ENCODE data around the gene NADK. TPM values are rescaled to one million over a fixed set of nuclear protein-coding genes. Genes with fewer than 3 reads are reported as not detected.

NADK gene
- polyA plus RNA-seq, 1 donor (not counting 4 experiments of a cell fraction or from before 2014, with no cell fraction given), result 54.8 TPM

- Histone ChIP-seq H3K9me1 (ENCODE audit: control insufficient read depth, extremely low read depth, insufficient read depth, low read length) (no peaks in the 10 kb centered on the region), H3K9ac (ENCODE audit: control insufficient read depth, extremely low read depth, insufficient read depth, low read length) (no peak overlapping the region), H3K4me1 (ENCODE audit: control insufficient read depth, extremely low read depth, insufficient read depth, low read length) (peaks cover 43% of the 10 kb centered on the region), H3K27ac (ENCODE audit: control insufficient read depth, insufficient read depth, low read length) (no peak overlapping the region), H2AFZ (ENCODE audit: control insufficient read depth, low read length) (no peak overlapping the region), H3K36me3 (ENCODE audit: control insufficient read depth in 2 of 2, extremely low read depth in 1 of 2, insufficient read depth in 2 of 2, low read length in 2 of 2) (peaks cover 5 to 8% of the 10 kb centered on the region in 2 experiments), H3K4me3 (ENCODE audit: control insufficient read depth in 2 of 3, extremely low read depth in 1 of 3, insufficient read depth in 2 of 3, low read depth in 1 of 3, low read length in 3 of 3) (no peak overlapping the region), H4K20me1 (ENCODE audit: control insufficient read depth, extremely low read depth, insufficient read depth, low read length) (no peaks in the 10 kb centered on the region), H3K27me3 (ENCODE audit: control insufficient read depth, extremely low read depth, insufficient read depth, low read length) (no peaks in the 10 kb centered on the region), H3K9me3 (ENCODE audit: control insufficient read depth, low read depth, low read length) (no peaks in the 10 kb centered on the region), H3K79me2 (ENCODE audit: control insufficient read depth, insufficient read depth, low read length) (peaks cover 15% of the 10 kb centered on the region), H3K4me2 (ENCODE audit: control insufficient read depth, extremely low read depth, insufficient read depth, low read depth, low read length) (no peak overlapping the region)
- dilution Hi-C loops (cut with MboI; ENCODE audit: extremely low pct_ligation_motif_present, low sequenced_read_pairs), result no loop called here
- TF ChIP-seq, protein P1, sequence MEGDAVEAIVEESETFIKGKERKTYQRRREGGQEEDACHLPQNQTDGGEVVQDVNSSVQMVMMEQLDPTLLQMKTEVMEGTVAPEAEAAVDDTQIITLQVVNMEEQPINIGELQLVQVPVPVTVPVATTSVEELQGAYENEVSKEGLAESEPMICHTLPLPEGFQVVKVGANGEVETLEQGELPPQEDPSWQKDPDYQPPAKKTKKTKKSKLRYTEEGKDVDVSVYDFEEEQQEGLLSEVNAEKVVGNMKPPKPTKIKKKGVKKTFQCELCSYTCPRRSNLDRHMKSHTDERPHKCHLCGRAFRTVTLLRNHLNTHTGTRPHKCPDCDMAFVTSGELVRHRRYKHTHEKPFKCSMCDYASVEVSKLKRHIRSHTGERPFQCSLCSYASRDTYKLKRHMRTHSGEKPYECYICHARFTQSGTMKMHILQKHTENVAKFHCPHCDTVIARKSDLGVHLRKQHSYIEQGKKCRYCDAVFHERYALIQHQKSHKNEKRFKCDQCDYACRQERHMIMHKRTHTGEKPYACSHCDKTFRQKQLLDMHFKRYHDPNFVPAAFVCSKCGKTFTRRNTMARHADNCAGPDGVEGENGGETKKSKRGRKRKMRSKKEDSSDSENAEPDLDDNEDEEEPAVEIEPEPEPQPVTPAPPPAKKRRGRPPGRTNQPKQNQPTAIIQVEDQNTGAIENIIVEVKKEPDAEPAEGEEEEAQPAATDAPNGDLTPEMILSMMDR (optimal IDR thresholded peaks at IDR 0.05 in 1 of 3, IDR thresholded peaks at IDR 0.05 in 1 of 3, conservative IDR thresholded peaks at IDR 0.05 in 1 of 3; ENCODE audit: extremely low read depth in 1 of 3, insufficient read depth in 2 of 3, low read length in 3 of 3), result no peak
- TF ChIP-seq EZH2 (IDR thresholded peaks at IDR 0.05; ENCODE audit: low read length), result no peak
- FAIRE-seq (no peak), DNase-seq (ENCODE audit: low read depth, low spot score) (no peak)
These were observed 3.2 kb upstream of the NADK start for GRCh38 chr1:1781526-1781903.

- Histone ChIP-seq H3K4me1 (ENCODE audit: control insufficient read depth, extremely low read depth, insufficient read depth, low read length) (peaks cover 48% of the 10 kb centered on the region), H3K27ac (ENCODE audit: control insufficient read depth, insufficient read depth, low read length) (no peak overlapping the region), H3K9me3 (ENCODE audit: control insufficient read depth, low read depth, low read length) (no peaks in the 10 kb centered on the region), H4K20me1 (ENCODE audit: control insufficient read depth, extremely low read depth, insufficient read depth, low read length) (peaks cover 2% of the 10 kb centered on the region), H3K36me3 (ENCODE audit: control insufficient read depth in 2 of 2, extremely low read depth in 1 of 2, insufficient read depth in 2 of 2, low read length in 2 of 2) (peaks cover 4 to 8% of the 10 kb centered on the region in 2 experiments), H3K4me3 (ENCODE audit: control insufficient read depth in 2 of 3, extremely low read depth in 1 of 3, insufficient read depth in 2 of 3, low read depth in 1 of 3, low read length in 3 of 3) (no peak overlapping the region), H2AFZ (ENCODE audit: control insufficient read depth, low read length) (no peak overlapping the region), H3K9me1 (ENCODE audit: control insufficient read depth, extremely low read depth, insufficient read depth, low read length) (no peaks in the 10 kb centered on the region), H3K9ac (ENCODE audit: control insufficient read depth, extremely low read depth, insufficient read depth, low read length) (no peak overlapping the region), H3K4me2 (ENCODE audit: control insufficient read depth, extremely low read depth, insufficient read depth, low read depth, low read length) (no peak overlapping the region), H3K79me2 (ENCODE audit: control insufficient read depth, insufficient read depth, low read length) (peaks cover 21% of the 10 kb centered on the region), H3K27me3 (ENCODE audit: control insufficient read depth, extremely low read depth, insufficient read depth, low read length) (no peaks in the 10 kb centered on the region)
- FAIRE-seq (no peak), DNase-seq (ENCODE audit: low read depth, low spot score) (no peak)
- dilution Hi-C loops (cut with MboI; ENCODE audit: extremely low pct_ligation_motif_present, low sequenced_read_pairs), result no loop called here
- TF ChIP-seq, protein P1 (optimal IDR thresholded peaks at IDR 0.05 in 1 of 3, IDR thresholded peaks at IDR 0.05 in 1 of 3, conservative IDR thresholded peaks at IDR 0.05 in 1 of 3; ENCODE audit: extremely low read depth in 1 of 3, insufficient read depth in 2 of 3, low read length in 3 of 3), result no peak
- TF ChIP-seq EZH2 (IDR thresholded peaks at IDR 0.05; ENCODE audit: low read length), result no peak
These were observed 2.6 kb upstream of the NADK start for GRCh38 chr1:1780598-1781525.
